Neural cell (in vitro differentiated cells): Measurements from ENCODE around the gene ZNF329.

Source experiments
- EP300 ChIP-seq: fragments of 450-650 bp; conservative IDR thresholded peaks from 2 replicates; pipeline ENCODE4 v1.6.1; 2014; ENCODE audit warnings: antibody characterized with exemption, mild to moderate bottlenecking, moderate library complexity; ENCODE audit not compliant: poor library complexity, severe bottlenecking
- TAF1 ChIP-seq: IDR thresholded peaks from 2 replicates; pipeline ENCODE4 v1.6.1; 2012; ENCODE audit warnings: low read depth
- TF ChIP-seq, protein P1 (sequence below): fragments of 450-650 bp; IDR thresholded peaks from 2 replicates; pipeline ENCODE4 v1.5.1; 2014; ENCODE audit warnings: antibody characterized with exemption, mild to moderate bottlenecking, moderate library complexity; ENCODE audit not compliant: poor library complexity, severe bottlenecking

- TF ChIP-seq TAF1 = no peak
- TF ChIP-seq, protein P1, sequence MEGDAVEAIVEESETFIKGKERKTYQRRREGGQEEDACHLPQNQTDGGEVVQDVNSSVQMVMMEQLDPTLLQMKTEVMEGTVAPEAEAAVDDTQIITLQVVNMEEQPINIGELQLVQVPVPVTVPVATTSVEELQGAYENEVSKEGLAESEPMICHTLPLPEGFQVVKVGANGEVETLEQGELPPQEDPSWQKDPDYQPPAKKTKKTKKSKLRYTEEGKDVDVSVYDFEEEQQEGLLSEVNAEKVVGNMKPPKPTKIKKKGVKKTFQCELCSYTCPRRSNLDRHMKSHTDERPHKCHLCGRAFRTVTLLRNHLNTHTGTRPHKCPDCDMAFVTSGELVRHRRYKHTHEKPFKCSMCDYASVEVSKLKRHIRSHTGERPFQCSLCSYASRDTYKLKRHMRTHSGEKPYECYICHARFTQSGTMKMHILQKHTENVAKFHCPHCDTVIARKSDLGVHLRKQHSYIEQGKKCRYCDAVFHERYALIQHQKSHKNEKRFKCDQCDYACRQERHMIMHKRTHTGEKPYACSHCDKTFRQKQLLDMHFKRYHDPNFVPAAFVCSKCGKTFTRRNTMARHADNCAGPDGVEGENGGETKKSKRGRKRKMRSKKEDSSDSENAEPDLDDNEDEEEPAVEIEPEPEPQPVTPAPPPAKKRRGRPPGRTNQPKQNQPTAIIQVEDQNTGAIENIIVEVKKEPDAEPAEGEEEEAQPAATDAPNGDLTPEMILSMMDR = no peak
- TF ChIP-seq EP300 = no peak
Measured at GRCh38 chr19:58166268-58166667, 15.7 kb upstream of the ZNF329 start.
